Measurements from ENCODE around the gene LGALS1. TPM values are rescaled to one million over a fixed set of nuclear protein-coding genes. Genes with fewer than 3 reads are reported as not detected.
"Not testable (repeated sequence)": the region's sequence is repeated elsewhere in the genome, so short reads cannot be mapped to it uniquely, and the experiment has no call there.

LGALS1 gene
- total RNA-seq, 1 donor from 2014 or later: 1,086 TPM

GRCh38 chr22:37679670-37680069 is 4.2 kb downstream of the LGALS1 start:
- DNase-seq: no peak
- intact Hi-C loops (cut with micrococcal nuclease): loop anchor here (10.0 kb wide), 1 partner anchor 115 kb away; no protein-coding TSS in a partner anchor
- no peak for ATAC-seq

GRCh38 chr22:37680191-37680851 is 4.9 kb downstream of the LGALS1 start:
- intact Hi-C loops (cut with micrococcal nuclease): loop anchor here (10.0 kb wide), 1 partner anchor 114 kb away; no protein-coding TSS in a partner anchor
- no peak for DNase-seq
- ATAC-seq: no peak

DNA sequence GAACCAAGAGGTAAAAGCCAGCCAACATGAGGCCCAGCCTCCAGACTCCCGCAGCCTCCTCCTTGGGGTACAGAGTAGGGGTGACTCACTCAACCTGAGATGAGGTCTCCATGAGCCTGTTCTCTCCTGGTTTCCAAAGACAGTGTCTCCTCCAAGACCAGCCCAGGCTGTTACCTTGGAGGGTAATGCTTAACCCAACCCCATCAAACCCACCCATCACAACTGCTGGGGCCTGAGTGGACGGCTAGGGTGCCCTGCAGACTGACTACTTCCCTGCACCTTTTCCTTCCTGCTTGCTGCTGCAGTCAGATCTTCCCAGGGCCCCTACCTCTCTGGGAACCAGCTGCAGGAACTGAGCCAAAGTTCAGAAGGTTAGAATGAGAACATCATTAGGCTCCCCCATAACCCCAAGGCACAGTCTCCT is 5.6 kb downstream of the LGALS1 start:
- no peak for ATAC-seq
- no peak for DNase-seq
- intact Hi-C loops (cut with micrococcal nuclease): loop anchor here (10.0 kb wide), 1 partner anchor 114 kb away; no protein-coding TSS in a partner anchor

GRCh38 chr22:37681556-37682049 is 6.2 kb downstream of the LGALS1 start:
- intact Hi-C loops (cut with micrococcal nuclease): loop anchor here (10.0 kb wide), 1 partner anchor 113 kb away; no protein-coding TSS in a partner anchor
- DNase-seq (peak; percentile 73), ATAC-seq (peak; percentile 41)

GRCh38 chr22:37684803-37685615 is 9.6 kb downstream of the LGALS1 start:
- intact Hi-C loops (cut with micrococcal nuclease): loop anchor here (10.0 kb wide), 1 partner anchor 110 kb away; no protein-coding TSS in a partner anchor
- DNase-seq (no peak), ATAC-seq (no peak)

GRCh38 chr22:37686002-37686982 is 10.9 kb downstream of the LGALS1 start, which contains the start of gene NOL12:
NOL12 (plus strand) TSS chr22:37686343; CDS start chr22:37686393, 50 bp downstream.
- peak; percentile 92 for ATAC-seq
- DNase-seq: peak; percentile 86
- intact Hi-C loops (cut with micrococcal nuclease): loop anchor here (10.0 kb wide), 1 partner anchor 109 kb away; no protein-coding TSS in a partner anchor

GRCh38 chr22:37690407-37690806 is 15.0 kb downstream of the LGALS1 start:
- ATAC-seq: no peak
- intact Hi-C loops (cut with micrococcal nuclease): loop anchor here (10.0 kb wide), 1 partner anchor 46 kb away; no protein-coding TSS in a partner anchor

GRCh38 chr22:37690901-37691504 is 15.6 kb downstream of the LGALS1 start:
- intact Hi-C loops (cut with micrococcal nuclease): loop anchor here (10.0 kb wide), 1 partner anchor 46 kb away; no protein-coding TSS in a partner anchor
- no peak for DNase-seq

More at GRCh38 chr22:37690407-37690806, 15.0 kb downstream of the LGALS1 start:
- DNase-seq: no peak

GRCh38 chr22:37692627-37693285 is 17.3 kb downstream of the LGALS1 start:
- DNase-seq: no peak
- ATAC-seq: no peak
- intact Hi-C loops (cut with micrococcal nuclease): loop anchor here (10.0 kb wide), 1 partner anchor 48 kb away; no protein-coding TSS in a partner anchor

More at GRCh38 chr22:37690901-37691504, 15.6 kb downstream of the LGALS1 start:
- no peak for ATAC-seq

DNA sequence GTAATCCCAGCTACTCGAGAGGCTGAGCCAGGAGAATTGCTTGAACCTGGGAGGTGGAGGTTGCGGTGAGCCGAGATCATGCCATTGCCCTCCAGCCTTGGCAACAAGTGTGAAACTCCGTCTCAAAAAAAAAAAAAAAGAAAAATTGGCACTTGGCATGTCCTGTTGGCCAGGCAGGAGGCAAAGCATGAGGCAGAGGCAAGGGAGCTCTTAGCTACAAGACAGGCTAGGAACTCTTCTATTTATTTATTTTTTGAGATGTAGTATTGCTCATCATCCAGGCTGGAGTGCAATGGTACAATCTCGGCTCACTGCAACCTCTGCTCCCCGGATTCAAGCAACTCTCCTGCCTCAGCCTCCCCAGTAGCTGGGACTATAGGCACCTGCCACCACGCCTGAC is 18.7 kb downstream of the LGALS1 start:
- not testable (repeated sequence) for DNase-seq, ATAC-seq
- intact Hi-C loops (cut with micrococcal nuclease): loop anchor here (10.0 kb wide), 1 partner anchor 49 kb away; no protein-coding TSS in a partner anchor

GRCh38 chr22:37696260-37696656 is 20.8 kb downstream of the LGALS1 start:
- intact Hi-C loops (cut with micrococcal nuclease): loop anchor here (10.0 kb wide), 1 partner anchor 51 kb away; no protein-coding TSS in a partner anchor
- ATAC-seq, DNase-seq: not testable (repeated sequence)

DNA sequence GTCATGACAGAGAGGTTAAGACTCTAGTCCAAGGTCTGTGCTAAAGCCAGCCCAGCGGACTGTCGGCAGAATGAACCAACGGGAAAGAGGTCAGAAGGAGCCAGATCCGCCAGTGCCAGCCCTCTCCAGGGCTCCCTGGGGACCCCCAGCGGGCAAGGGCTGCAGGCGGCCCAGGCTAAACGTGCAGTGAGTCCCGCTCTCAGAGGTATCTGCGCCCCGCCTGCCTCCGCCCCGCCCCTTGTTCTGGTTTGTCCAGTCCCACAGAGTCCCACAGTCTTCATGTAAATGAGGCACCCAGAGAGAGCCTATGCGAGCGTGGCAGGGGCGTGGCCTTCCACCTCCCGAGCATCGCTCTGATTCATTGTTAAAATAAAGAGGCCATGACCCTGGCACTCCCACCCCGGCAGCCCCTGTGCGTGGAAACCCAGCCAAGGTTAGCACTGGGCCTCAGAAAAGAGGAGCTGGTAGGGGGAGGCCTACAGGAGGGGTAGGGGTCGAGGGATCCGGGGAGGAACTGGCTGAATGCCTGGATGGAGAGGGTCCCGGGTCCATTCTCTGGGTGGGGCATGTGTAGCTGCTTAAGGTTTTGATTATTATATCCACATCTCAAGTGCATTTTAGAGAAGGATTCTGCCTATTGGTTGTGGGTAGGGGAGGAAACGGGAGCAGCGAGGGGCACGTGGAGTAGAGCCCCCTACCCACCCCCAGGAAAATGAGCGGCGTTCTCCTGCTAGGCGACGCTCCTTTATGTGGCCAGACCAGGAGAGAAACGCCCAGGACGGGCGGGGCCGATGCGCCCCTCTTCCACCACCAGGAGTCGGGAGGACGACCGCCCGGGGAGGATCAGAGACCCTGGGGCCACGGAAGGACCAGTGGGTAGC is 21.5 kb downstream of the LGALS1 start, which contains the start of gene TRIOBP:
TRIOBP (plus strand) TSS at position 392 of the 881 bp plus-strand sequence. CDS start 4,318 bp downstream, outside the sequence.
- ATAC-seq: peak; percentile 99
- peak; percentile 96 for DNase-seq
- intact Hi-C loops (cut with micrococcal nuclease): loop anchor here (10.0 kb wide), 1 partner anchor 52 kb away; no protein-coding TSS in a partner anchor

DNA sequence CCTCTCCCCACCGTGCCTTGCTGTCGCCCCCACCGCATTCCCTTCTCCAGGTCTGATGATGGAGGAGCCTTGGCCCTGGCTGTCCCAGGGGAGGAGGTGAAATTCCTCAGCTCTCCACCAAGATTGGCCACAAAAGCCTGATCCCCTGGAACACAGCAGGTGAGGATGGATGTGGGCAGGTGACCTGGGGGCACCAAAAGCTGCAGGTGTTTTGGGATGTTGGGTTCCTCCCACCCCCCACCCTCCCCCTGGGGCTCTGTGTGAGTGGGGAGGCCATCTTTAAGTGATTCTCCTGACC is 22.1 kb downstream of the LGALS1 start:
- no peak for ATAC-seq
- intact Hi-C loops (cut with micrococcal nuclease): loop anchor here (10.0 kb wide), 1 partner anchor 53 kb away; no protein-coding TSS in a partner anchor
- no peak for DNase-seq

GRCh38 chr22:37701141-37701786 is 25.8 kb downstream of the LGALS1 start:
- ATAC-seq: no peak
- no peak for DNase-seq
- intact Hi-C loops (cut with micrococcal nuclease): no loop called here

- ATAC-seq (no peak), DNase-seq (no peak)
- intact Hi-C loops (cut with micrococcal nuclease): no loop called here
These were observed 28.5 kb downstream of the LGALS1 start for GRCh38 chr22:37703906-37704305.

DNA sequence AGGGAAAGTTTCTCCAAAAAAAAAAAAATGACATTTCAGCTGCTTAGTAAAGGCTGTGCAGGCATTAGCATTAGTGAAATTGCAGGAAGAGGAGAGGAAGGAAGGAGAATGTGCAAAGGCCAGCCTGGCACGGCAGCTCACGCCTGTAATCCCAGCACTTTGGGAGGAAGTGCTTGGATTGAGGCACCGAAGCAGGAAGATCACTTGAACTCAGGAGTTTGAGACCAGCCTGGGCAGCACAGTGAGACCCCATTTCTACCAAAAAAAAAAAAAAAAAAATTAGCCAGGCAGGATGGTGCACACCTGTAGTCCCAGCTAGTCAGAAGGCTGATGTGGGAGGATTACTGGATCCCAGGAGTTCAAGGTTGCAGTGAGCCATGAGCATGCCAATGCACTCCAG is 29.2 kb downstream of the LGALS1 start:
- ATAC-seq (no peak), DNase-seq (no peak)
- intact Hi-C loops (cut with micrococcal nuclease): no loop called here
